NB4 (cell line): ENCODE data around the gene CFAP43.

ENCODE experiments used
- CTCF ChIP-seq: IDR thresholded peaks from one replicate; pipeline ENCODE4 v1.5.1; 2012; ENCODE audit warnings: low read depth, low read length
- MAX ChIP-seq: IDR thresholded peaks from 2 replicates; pipeline ENCODE4 v1.6.1; 2011; ENCODE audit warnings: low read depth, low read length
- POLR2A ChIP-seq: IDR thresholded peaks from 2 replicates; pipeline ENCODE4 v1.6.1; 2011; ENCODE audit warnings: mild to moderate bottlenecking; ENCODE audit not compliant: insufficient read length; ENCODE audit errors: extremely low read depth

GRCh38 chr10:104223304-104223703 is 8.9 kb downstream of the CFAP43 start:
- TF ChIP-seq CTCF (no peak), MAX (no peak), POLR2A (no peak)
